Stimulated activated CD8-positive, alpha-beta memory T cell treated with anti-CD3 and anti-CD28 coated beads, Interleukin-2, amount 100 ng/mL, for 48 hours (primary cell): ENCODE data around the gene SNX18.

Experiments used
- DNase-seq, 2 donors: peaks; one replicate each; pipeline ENCODE4 v3.0.0-alpha.2; 2020; ENCODE audit warnings: low read depth in 2 of 2

Gene SNX18

DNA sequence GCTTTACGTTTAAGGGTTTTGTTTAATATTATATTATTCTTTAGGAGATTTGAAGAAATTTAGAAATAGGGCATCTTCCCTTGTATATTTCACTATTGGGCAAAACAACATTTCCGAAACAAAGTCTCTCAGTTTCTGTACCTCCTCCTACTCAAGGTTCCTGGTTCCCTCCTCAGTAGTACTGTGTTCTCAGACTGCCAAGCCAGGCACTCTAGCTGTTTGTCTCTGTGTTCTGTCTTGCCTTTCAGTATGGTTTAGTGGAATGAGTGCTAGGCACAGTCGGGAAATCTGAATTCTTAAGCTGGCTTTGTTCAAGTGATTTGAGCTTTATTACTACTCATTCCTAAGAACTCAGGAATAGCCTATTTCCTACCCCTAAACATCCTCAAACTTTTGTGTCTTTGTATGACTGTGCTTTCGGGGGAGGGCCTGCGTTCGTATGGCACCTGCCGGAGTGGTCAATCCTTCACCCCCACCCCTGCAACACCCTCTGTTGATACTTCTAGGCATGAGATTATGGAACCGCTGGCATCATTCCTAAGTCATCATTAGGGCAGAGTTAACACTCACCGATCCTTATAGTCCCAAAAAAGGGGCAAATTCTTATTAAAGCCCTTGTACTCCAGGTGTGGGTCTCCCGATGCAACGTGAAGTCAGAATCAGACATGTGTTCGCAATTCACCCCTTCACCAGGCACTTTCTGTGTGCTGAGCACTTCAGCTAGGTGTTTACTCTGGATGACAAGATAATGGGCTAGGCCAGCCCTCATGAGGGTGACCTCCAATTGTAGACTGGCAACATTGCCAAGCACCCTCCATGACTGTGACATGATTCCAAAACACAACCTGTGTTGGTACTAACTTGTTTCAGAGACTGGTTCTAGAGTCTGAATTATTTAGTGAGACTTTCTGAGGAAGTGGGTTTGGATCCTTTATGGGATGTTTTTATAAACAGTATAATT lies 24.5 kb downstream of the SNX18 start:
- DNase-seq, result no peak

DNA sequence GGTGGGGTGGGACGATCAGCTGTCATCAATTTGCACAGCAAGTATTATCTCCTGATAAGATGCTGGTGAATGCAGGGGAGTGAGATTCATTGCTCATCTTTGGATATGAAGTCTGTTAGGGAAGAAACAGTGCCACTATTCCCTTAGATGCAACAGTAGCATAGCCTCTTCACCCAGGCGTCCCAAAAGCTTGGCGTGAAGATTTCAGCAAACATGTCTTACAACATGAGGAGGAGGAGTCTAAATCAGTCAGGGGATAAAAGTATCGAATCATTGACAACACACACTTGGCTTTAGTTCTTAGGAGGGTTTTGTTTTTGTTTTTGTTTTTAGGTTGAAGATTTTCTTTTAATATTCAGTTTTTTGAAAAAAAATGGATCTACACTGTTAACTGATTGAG lies 26.5 kb downstream of the SNX18 start:
- DNase-seq, result no peak

DNA sequence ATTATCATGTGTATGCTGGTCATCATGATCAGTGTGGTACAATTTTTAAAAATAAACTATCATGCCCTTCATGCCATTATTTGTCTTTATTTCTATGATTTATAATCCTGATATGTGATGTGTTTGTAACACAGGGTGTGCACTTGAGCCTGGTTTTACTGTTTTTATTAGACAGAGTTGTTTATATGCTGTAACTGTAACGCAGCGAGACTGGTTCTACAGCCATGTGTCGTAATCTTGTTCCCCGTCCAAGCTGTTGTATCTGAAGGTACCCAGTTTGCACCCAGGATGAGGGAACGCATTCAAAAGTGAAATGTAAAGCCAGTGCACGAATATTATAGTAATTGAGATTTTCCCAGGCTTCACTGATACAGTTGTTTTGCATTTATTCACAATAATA lies 28.2 kb downstream of the SNX18 start:
- no peak for DNase-seq

DNA sequence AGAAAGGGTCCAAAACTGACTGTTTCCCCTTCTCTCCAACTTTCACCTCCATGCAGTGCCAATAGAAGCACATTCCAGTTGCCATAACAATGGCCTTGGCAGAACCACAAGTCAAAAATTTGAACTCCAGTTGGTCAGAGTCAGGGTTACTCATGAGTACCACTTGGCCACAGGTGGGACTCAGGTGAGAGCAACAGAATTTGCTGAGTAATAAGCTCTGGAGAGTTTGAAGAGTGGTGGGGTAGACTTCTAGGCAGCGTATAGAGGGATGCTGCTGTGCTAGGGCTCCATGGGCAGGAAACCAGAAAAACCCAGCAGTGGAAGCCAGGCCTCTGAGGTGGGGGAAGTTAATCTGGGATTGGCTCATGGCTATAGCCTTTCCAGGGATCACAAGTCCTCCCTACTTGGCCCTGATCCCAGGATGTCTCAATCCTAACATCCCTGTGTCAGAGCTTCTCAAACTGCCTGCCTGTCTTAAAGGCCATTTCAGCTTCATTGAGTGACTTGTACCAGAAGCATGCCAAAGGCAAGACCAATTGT lies 30.2 kb downstream of the SNX18 start:
- no peak for DNase-seq

DNA sequence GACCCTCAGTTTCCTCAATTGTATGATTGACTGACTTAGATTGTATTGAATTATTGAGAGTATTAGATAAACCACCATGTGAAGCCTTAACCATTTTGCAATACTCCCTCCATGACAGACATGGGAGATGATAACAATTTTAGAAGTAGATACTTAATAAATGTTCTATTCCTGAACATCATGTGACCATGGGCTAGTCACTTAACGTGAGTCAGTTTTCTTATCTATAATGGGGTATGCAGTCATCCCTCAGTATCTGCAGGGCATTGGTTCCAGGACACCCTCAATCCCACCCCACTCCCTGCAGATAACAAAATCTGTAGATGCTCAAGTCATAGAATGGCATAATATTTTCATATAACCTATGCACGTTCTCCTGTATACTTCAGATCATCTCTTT lies 31.0 kb downstream of the SNX18 start:
- no peak for DNase-seq

DNA sequence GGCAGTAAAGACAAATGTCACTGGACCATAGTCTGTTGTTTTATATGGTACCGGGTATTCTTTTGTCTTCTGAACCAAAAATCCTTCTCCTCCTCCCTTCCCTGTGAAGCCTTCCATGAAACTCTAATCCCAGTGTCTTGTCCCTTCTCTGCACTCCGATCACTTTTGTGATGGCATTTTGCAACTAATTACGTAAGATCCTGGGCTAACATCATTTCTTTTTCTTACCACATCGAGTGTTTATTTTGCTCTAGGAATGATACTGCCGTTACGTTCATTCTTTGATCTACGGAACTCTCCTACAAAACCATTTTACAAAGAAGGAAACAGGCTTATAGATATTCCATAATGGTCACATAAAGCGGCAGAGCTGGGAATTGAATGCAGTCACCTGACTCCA lies 33.7 kb downstream of the SNX18 start:
- no peak for DNase-seq

DNA sequence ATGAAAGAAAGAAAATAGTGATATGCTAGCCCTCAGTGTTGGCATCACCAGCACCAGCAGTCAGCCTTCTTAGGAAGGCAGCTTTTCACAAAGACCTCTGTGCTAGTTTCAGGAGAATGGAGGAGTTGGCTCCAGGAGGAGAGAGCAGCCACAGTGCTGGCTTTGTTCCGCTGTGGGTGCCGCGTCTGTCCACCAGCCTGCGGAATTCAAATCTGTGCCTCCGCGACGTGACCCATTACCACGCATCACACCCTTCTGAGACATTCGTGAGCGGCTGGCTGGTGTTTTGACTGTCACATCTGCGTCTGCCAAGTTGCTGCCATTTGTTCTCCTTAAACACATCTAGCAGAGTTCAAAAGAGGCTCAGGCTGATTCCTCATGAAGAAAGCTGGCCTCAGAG lies 34.4 kb downstream of the SNX18 start:
- no peak for DNase-seq

DNA sequence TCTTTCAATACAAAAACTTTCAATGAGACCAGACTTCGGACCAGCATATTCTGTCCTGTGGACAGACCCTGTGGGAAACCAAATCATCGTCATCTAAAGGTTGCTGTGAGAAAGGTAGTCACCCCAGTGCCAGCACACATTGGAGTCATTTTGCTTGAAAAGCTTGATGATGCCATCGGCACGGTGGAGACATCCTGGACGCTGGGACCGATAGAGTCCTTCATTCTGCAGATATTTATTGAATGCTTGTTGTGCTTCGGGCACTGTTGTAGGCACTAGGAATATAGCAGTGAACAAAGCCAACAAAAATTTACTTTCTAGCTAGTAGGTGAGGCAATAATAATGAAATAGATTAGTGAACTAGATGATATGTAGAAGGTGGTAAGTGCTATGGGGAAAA lies 34.9 kb downstream of the SNX18 start:
- DNase-seq, result no peak

DNA sequence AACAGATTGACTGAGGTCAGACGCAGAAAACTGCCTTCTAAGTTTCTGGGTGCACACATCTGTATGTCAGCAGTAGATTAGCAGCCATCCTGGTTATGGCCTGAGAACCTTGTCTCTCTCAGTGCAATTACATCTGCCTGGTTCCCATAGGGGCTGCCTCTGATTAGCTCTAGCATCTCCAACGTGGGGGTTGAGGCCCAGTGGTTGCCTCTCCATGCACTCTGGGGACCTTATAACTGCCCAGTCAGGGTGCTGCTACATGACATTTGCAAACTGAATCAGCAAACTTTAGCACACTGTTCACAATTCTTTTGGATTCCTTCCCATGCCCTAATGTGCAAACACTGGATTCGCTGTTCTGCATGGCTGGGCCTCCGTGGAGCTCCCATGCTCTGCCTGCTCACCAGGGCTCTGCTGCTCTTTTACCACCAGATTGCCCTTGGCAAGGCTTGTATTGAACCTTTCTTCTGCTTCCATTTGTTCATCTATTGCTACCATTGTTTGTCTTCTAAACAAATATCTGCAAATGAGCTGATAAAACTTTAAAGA lies 36.2 kb downstream of the SNX18 start:
- DNase-seq, result no peak

DNA sequence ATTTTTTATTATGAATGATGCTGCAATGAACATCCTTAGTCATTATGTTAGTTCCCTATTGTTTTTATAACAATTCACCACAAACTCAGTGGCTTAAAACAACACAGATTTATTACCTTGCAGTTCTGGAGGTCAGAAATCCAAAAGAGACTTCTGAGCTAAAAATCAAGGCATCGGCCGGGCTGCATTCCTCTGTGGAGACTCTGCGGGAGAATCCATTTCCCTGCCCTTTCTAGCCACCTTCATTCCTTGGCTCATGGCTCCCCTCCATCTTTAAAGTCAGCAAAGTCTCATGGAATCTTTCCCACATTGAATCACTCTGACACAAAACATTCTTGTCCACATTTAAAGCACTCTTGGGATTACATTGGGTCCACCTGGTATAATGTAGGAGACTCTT lies 38.6 kb downstream of the SNX18 start:
- no peak for DNase-seq

DNA sequence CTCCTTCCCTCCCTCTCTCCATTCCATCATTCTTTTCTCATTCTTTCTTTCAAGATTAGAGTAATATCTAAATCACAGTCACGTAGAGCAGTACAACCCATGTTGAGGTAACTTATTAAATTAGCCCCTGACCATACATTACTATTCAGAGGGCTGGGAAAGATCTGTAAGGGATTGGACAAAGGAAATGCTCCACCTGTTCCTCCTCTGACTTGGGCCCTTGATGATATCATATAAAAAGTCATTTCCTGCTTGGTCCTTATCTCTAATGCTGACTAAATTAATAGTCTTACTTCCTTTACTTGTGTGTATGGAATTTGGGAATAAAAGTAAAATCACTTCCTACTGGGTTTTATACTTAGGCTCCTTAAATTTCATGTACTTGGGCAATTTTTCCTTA lies 40.8 kb downstream of the SNX18 start:
- no peak for DNase-seq

DNA sequence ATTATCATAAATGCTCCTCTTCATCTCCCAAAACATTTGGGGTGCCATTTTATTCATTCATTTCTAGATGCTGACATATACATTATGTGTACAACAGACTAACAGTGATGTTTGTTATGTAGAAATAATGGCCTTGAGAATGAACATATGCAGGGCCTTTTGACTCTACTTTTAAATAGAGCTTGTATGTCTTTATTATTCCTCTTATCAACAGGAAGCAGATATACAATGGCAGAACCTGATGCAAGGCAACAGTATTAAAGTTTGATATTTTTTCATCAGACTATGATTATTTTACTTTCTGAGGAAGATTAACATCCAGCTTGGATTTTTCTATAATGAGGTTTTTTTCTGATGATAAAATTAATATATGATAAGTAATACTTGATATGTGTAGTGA lies 44.1 kb downstream of the SNX18 start:
- no peak for DNase-seq

DNA sequence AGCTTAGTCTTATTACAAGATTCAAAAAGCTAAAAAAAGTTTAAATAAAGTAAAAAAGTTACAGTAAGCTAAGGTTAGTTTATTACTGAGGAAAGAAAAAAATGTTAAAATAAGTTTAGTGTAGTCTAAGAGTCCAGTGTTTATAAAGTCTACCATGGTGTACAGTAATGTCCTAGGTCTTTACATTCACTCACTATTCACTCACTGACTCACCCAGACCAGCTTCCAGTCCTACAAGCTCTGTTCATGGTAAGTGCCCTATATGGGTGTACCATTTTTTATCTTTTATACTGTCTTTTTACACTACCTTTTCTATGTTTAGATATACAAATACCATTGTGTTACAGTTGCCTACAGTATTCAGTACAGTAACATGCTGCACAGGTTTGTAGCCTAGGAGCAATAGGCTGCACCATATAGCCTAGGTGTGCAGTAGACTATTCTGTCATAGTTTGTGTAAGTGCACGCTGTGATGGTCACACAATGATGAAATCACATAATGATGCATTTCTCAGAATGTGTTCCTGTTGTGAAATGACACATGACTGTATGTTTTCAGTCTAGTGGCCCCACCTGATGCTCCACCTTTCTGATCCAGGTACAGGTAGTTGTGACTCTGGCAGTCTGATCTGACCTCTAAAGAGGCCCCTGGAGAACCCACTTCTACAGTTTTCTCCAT lies 45.7 kb downstream of the SNX18 start:
- no peak for DNase-seq

DNA sequence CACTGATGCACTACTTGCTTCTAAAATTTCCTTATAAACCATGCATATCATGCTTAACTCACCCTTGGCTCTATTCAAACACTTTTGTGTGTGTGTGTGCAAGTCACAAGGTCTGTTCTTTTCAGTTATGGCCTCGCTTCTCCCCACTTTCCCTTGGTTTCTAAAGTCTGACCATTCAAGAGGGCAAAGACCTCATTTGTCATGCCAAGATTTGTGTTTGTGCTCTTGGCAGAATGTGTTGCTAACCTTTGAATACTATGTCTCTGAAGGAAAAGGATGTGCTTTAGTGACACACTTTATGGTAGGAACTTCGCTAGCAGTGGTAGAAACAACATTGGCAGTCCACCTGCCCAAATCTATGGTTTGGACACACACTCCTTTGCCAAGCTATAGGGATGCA lies 50.4 kb downstream of the SNX18 start:
- DNase-seq, result no peak

DNA sequence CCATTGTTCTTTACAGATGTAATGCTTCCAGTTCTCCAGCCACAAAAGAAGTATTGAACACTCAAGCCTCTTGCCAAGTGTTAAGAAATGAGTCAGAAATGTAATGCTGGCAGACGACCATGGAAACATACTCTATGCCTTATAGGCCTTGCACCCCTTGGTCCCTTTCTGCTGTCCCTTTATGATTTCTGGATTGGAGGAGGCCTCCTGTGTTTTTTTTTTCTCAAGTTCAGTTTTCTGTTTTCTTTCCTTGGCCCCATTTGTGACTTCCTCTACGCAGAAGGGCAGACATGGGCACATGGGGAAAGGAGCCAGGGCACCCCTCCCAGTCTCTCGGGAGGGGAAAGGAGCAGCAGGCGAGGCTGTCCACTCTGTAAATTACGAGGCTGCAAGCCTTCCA lies 53.4 kb downstream of the SNX18 start:
- no peak for DNase-seq

DNA sequence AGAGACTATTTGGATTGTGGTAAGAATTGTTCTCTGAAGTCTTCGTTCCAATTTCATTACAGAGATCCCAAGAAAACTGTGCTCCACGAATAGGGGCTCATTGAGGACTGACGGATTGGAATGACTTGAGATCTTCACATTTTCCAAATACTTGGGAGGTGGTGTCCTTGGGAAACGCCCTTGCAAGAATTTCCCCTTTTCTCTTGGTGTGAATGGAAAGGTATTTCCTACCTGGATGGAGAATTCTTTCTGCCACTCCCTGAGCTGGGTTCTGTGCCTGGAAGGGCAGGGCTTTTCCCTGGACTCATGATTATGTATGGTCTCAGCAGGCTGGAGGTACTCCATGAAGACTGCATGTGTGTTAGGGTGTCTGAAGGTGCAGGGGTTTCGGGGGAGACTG lies 53.9 kb downstream of the SNX18 start:
- no peak for DNase-seq

DNA sequence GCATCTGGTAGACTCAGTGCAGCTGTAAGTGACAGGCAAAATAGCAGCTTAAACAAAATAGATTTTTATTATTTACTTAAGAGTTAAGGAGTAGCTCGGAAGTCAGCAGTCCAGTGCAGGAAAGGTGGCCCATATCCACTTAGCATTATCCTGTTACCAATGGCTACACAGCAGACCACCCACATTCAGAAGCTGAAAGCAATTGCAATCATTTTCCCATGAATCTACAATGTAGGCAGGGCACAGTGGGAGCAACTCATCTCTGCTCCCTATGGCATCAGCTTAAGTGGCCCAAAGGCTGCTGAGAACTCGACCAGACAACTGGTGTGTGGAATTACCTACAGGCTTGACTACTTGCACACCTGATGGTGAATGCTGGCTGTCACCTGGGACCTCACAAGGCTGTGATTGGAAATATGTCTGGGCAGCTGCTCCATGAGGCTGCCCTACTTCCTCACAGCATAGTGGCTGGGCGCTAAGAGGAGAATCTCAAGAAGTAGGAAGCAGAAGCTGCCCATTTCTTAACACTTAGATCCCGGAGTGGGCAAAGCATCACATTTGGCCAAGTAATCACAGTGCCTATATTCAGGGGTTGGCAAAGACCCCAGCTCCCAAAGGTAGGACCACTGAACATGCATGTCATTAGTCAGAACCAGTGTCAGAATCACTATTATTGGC lies 56.4 kb downstream of the SNX18 start:
- DNase-seq, result no peak

DNA sequence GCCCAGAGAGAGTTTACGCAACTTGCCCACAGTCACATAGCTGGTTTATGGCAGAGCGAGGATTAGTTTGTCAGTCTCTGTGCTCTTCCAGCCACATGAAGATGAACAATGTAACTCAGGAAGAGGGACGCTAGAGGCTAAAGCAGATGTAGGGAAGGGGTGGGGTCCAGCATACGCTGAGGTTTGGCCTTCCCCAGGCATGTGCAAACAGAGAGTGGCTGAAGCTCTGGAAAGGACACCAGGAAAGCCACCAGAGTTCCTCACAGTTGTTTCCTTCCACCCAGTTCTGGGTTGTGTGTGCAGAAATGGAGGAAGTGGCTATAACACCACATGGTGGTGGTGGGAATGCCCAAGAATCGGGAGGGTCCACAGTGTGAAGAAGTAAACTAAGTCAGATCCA lies 60.0 kb downstream of the SNX18 start:
- DNase-seq, result no peak

DNA sequence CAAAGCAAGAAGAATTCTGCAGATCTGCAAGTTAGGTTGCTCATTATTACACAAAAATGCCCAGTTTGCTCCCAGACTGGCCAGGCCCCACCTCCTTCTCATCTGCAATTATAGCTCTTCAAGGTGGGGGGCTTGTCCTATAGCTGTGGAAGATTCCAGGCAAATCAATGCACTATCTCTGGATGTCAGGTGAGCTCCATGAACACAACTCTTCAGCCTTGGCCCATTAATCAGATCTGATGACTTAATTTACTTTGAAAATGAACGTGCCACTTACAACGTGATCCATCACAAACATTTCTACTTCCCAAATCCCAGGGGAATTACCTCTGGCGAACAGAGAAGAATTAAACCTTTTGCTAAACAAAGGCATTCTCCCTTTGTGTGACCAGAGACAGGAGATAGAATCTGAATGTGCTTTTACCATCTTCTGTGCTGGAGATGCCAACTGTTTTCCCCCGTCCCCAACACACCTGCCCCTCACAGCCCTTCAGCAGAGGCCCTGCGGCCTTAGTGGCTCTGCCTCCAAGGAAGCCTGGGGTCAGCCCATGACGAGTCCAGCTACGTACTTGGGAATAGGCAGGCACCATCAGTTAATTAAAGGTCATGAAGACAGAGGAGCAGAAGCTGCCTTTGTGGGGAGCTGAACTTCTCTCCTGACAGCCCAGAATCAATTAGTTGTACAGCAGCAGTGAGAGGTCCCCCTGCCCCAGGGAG lies 60.5 kb downstream of the SNX18 start:
- DNase-seq, result no peak

DNA sequence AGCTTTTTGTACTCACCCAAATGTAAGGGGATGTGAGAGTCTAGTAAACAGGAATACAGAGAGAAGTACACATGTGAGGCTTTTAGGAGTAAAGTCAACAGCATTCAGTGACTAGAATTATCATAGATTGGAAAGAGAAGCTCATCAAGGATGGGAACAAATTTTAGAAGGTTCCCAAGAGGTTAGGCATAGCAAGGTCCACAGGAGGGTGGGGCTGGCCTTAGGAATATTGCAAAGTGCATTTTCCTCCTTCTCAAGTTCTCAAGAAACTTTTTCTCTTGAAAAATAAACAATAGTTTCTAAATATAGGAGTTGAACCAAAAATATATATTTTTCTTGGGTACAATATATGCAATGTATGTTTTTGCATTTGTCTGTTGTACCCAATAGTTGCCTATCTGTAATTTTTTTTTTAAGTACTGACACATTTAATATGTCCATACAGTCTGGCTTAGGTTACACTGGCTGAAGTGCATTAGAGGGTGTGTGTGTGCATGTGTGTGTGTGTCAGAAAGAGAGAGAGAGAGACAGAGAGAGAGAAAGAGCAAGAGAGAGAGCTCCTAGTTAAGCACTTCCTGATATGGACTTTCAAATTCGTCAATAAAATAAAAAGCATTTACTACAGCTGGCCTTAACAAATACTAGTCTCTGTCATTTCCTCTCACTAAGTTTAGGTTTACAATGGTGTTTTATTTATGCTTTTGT lies 62.2 kb downstream of the SNX18 start:
- DNase-seq, result no peak
